ENCODE results near the gene IKBIP.
A peak's percentile ranks its signal among the peaks of the same experiment; 100 is the strongest.
"Not testable (repeated sequence)": the region's sequence is repeated elsewhere in the genome, so short reads cannot be mapped to it uniquely, and the experiment has no call there.

Gene IKBIP

GRCh38 chr12:98644712-98645571 lies at the start of gene IKBIP, which contains the start of gene APAF1:
IKBIP (minus strand) TSS chr12:98644788; CDS start chr12:98644701, 87 bp downstream.
APAF1 (plus strand) TSS chr12:98645290; CDS start chr12:98648360, 3,070 bp downstream.
- peak; percentile 94 for DNase-seq

- no peak for DNase-seq
Observed at GRCh38 chr12:98691351-98691750, 46.8 kb upstream of the IKBIP start.

- DNase-seq = no peak
Observed at GRCh38 chr12:98686603-98687002, 42.0 kb upstream of the IKBIP start.

- DNase-seq = no peak
Observed at GRCh38 chr12:98684199-98684598, 39.6 kb upstream of the IKBIP start.

- no peak for DNase-seq
Observed at GRCh38 chr12:98679611-98680005, 35.0 kb upstream of the IKBIP start.

GRCh38 chr12:98678946-98679610 lies 34.5 kb upstream of the IKBIP start:
- DNase-seq = no peak

GRCh38 chr12:98678236-98678945 lies 33.8 kb upstream of the IKBIP start:
- no peak for DNase-seq

GRCh38 chr12:98674841-98675240 lies 30.3 kb upstream of the IKBIP start:
- DNase-seq = no peak

- DNase-seq = no peak
Observed at GRCh38 chr12:98671459-98671858, 26.9 kb upstream of the IKBIP start.

GRCh38 chr12:98669751-98670150 lies 25.2 kb upstream of the IKBIP start:
- no peak for DNase-seq

GRCh38 chr12:98660521-98660920 lies 15.9 kb upstream of the IKBIP start:
- no peak for DNase-seq

GRCh38 chr12:98656289-98657101 lies 11.9 kb upstream of the IKBIP start:
- DNase-seq = no peak

- DNase-seq = no peak
Observed at GRCh38 chr12:98653866-98654493, 9.4 kb upstream of the IKBIP start.

GRCh38 chr12:98651328-98651727 lies 6.7 kb upstream of the IKBIP start:
- no peak for DNase-seq

- DNase-seq = no peak
Observed at GRCh38 chr12:98646294-98647090, 1.9 kb upstream of the IKBIP start.

- no peak for DNase-seq
Observed at GRCh38 chr12:98645572-98646067, 1.0 kb upstream of the IKBIP start.

- DNase-seq = peak; percentile 36
Observed at GRCh38 chr12:98644433-98644711, 216 bp downstream of the IKBIP start.

- not testable (repeated sequence) for DNase-seq
Observed at GRCh38 chr12:98642801-98643200, 1.8 kb downstream of the IKBIP start.

- DNase-seq = no peak
Observed at GRCh38 chr12:98639491-98639890, 5.1 kb downstream of the IKBIP start.

- DNase-seq = no peak
Observed at GRCh38 chr12:98638009-98638408, 6.6 kb downstream of the IKBIP start.

- DNase-seq = no peak
Observed at GRCh38 chr12:98637068-98637467, 7.5 kb downstream of the IKBIP start.

All from stimulated activated naive CD4-positive, alpha-beta T cell treated with Interleukin-2 at 50 U/mL for 16 hours (primary cell).